Keratinocyte (primary cell): ENCODE measurements around the gene GYPE.
"Not testable (repeated sequence)": the region's sequence is repeated elsewhere in the genome, so short reads cannot be mapped to it uniquely, and the experiment has no call there.

Experiments
- EZH2 ChIP-seq: IDR thresholded peaks from one replicate; pipeline ENCODE4 v1.6.1; 2012; ENCODE audit warnings: inconsistent platforms, mild to moderate bottlenecking, low read length, moderate library complexity
- TF ChIP-seq, protein P1 (sequence below), 3 experiments: IDR thresholded peaks in 1 of 3; conservative IDR thresholded peaks in 1 of 3; optimal IDR thresholded peaks in 1 of 3; 2 replicates in 2 of 3; 3 replicates in 1 of 3; pipeline versions ENCODE3 to v1.5.1; 2011; ENCODE audit warnings: low read length in 3 of 3, mild to moderate bottlenecking in 3 of 3, moderate library complexity in 2 of 3, control low read depth in 1 of 3, inconsistent platforms in 1 of 3; ENCODE audit not compliant: insufficient read depth in 2 of 3; ENCODE audit errors: extremely low read depth in 1 of 3

- TF ChIP-seq, protein P1, sequence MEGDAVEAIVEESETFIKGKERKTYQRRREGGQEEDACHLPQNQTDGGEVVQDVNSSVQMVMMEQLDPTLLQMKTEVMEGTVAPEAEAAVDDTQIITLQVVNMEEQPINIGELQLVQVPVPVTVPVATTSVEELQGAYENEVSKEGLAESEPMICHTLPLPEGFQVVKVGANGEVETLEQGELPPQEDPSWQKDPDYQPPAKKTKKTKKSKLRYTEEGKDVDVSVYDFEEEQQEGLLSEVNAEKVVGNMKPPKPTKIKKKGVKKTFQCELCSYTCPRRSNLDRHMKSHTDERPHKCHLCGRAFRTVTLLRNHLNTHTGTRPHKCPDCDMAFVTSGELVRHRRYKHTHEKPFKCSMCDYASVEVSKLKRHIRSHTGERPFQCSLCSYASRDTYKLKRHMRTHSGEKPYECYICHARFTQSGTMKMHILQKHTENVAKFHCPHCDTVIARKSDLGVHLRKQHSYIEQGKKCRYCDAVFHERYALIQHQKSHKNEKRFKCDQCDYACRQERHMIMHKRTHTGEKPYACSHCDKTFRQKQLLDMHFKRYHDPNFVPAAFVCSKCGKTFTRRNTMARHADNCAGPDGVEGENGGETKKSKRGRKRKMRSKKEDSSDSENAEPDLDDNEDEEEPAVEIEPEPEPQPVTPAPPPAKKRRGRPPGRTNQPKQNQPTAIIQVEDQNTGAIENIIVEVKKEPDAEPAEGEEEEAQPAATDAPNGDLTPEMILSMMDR (optimal IDR thresholded peaks at IDR 0.05 in 1 of 3, IDR thresholded peaks at IDR 0.05 in 1 of 3, conservative IDR thresholded peaks at IDR 0.05 in 1 of 3; ENCODE audit: extremely low read depth in 1 of 3, insufficient read depth in 2 of 3, low read length in 3 of 3): not testable (repeated sequence)
- TF ChIP-seq EZH2: not testable (repeated sequence)
These were observed 56.1 kb downstream of the GYPE start for GRCh38 chr4:143849296-143849695.
